Epithelial cell of prostate (primary cell): ENCODE measurements around the gene DMRTC1.
"Not testable (repeated sequence)": the region's sequence is repeated elsewhere in the genome, so short reads cannot be mapped to it uniquely, and the experiment has no call there.

Experiments used
- DNase-seq: peaks from one replicate; pipeline ENCODE4 v3.0.0-alpha.2; 2011; ENCODE audit warnings: low read depth, low spot score
- H3K27ac ChIP-seq: fragments of 450-650 bp; 2 replicates; pipeline ENCODE4 v1.5.1; 2017; ENCODE audit warnings: mild to moderate bottlenecking

The DMRTC1 gene

GRCh38 chrX:72943819-72944169, at the start of gene DMRTC1:
DMRTC1 (minus strand) TSS chrX:72943837; CDS start chrX:72875694, 68,143 bp downstream.
- not testable (repeated sequence) for DNase-seq, H3K27ac ChIP-seq

GRCh38 chrX:72980894-72981469, 37.3 kb upstream of the DMRTC1 start:
- H3K27ac ChIP-seq, DNase-seq: not testable (repeated sequence)

- H3K27ac ChIP-seq, DNase-seq: not testable (repeated sequence)
Measured at GRCh38 chrX:72974885-72975284, 31.2 kb upstream of the DMRTC1 start.

GRCh38 chrX:72971859-72972258, 28.2 kb upstream of the DMRTC1 start:
- not testable (repeated sequence) for H3K27ac ChIP-seq, DNase-seq

- not testable (repeated sequence) for DNase-seq, H3K27ac ChIP-seq
Measured at GRCh38 chrX:72959971-72960370, 16.3 kb upstream of the DMRTC1 start.

- not testable (repeated sequence) for DNase-seq, H3K27ac ChIP-seq
Measured at GRCh38 chrX:72943035-72943818, 410 bp downstream of the DMRTC1 start.

- not testable (repeated sequence) for H3K27ac ChIP-seq, DNase-seq
Measured at GRCh38 chrX:72942272-72942671, 1.4 kb downstream of the DMRTC1 start.

- H3K27ac ChIP-seq, DNase-seq: not testable (repeated sequence)
Measured at GRCh38 chrX:72937906-72938305, 5.7 kb downstream of the DMRTC1 start, which contains the start of gene FAM236A. FAM236A (plus strand) TSS chrX:72938206; CDS start chrX:72938263, 57 bp downstream.

GRCh38 chrX:72936882-72937455, 6.7 kb downstream of the DMRTC1 start:
- not testable (repeated sequence) for DNase-seq

GRCh38 chrX:72936455-72936854, 7.2 kb downstream of the DMRTC1 start:
- DNase-seq, H3K27ac ChIP-seq: not testable (repeated sequence)

More at GRCh38 chrX:72936882-72937455, 6.7 kb downstream of the DMRTC1 start:
- not testable (repeated sequence) for H3K27ac ChIP-seq

GRCh38 chrX:72932283-72932682, 11.4 kb downstream of the DMRTC1 start:
- DNase-seq, H3K27ac ChIP-seq: not testable (repeated sequence)

GRCh38 chrX:72916096-72916495, 27.5 kb downstream of the DMRTC1 start:
- H3K27ac ChIP-seq, DNase-seq: not testable (repeated sequence)

- H3K27ac ChIP-seq, DNase-seq: not testable (repeated sequence)
Measured at GRCh38 chrX:72912315-72912714, 31.3 kb downstream of the DMRTC1 start, which contains the start of gene FAM236C. FAM236C (plus strand) TSS chrX:72912615; CDS start chrX:72912715, 100 bp downstream.

GRCh38 chrX:72889740-72890139, 53.9 kb downstream of the DMRTC1 start:
- not testable (repeated sequence) for DNase-seq, H3K27ac ChIP-seq

GRCh38 chrX:72882898-72883297, 60.7 kb downstream of the DMRTC1 start:
- H3K27ac ChIP-seq, DNase-seq: not testable (repeated sequence)

GRCh38 chrX:72837532-72837931, 106.1 kb downstream of the DMRTC1 start:
- not testable (repeated sequence) for H3K27ac ChIP-seq, DNase-seq

GRCh38 chrX:72830701-72831100, 112.9 kb downstream of the DMRTC1 start:
- DNase-seq: not testable (repeated sequence)

More at GRCh38 chrX:72830701-72831100, 112.9 kb downstream of the DMRTC1 start:
- not testable (repeated sequence) for H3K27ac ChIP-seq
